Muscle layer of colon (tissue), 2 donors: Measurements from ENCODE around the gene PRRT2.

Experiments used
- H3K27ac ChIP-seq: one replicate; pipeline ENCODE4 v1.7.0; 2013; ENCODE audit warnings: low read depth, mild to moderate bottlenecking, low read length, moderate library complexity
- H3K27me3 ChIP-seq, 2 donors: one replicate each; pipeline ENCODE4 v1.7.0; 2013; ENCODE audit warnings: low read length in 2 of 2, mild to moderate bottlenecking in 2 of 2; ENCODE audit not compliant: insufficient read depth in 2 of 2, control insufficient read depth in 1 of 2
- H3K36me3 ChIP-seq: one replicate; pipeline ENCODE4 v1.7.0; 2013; ENCODE audit warnings: mild to moderate bottlenecking, low read length; ENCODE audit not compliant: insufficient read depth
- H3K4me1 ChIP-seq: one replicate; pipeline ENCODE4 v1.7.0; 2013; ENCODE audit warnings: mild to moderate bottlenecking, low read length; ENCODE audit not compliant: insufficient read depth
- H3K4me3 ChIP-seq, 2 donors: one replicate each; pipeline ENCODE4 v1.7.0; 2013; ENCODE audit warnings: low read length in 2 of 2, low read depth in 1 of 2, mild to moderate bottlenecking in 1 of 2, moderate library complexity in 1 of 2
- H3K9ac ChIP-seq: one replicate; pipeline ENCODE4 v1.7.0; 2013; ENCODE audit warnings: low read length
- H3K9me3 ChIP-seq: one replicate; pipeline ENCODE4 v1.7.0; 2013; ENCODE audit warnings: mild to moderate bottlenecking, low read length
- donor health status: abdominal sarcoma.
- donor health status: Adenocarcinoma of cecum.

The PRRT2 gene

DNA sequence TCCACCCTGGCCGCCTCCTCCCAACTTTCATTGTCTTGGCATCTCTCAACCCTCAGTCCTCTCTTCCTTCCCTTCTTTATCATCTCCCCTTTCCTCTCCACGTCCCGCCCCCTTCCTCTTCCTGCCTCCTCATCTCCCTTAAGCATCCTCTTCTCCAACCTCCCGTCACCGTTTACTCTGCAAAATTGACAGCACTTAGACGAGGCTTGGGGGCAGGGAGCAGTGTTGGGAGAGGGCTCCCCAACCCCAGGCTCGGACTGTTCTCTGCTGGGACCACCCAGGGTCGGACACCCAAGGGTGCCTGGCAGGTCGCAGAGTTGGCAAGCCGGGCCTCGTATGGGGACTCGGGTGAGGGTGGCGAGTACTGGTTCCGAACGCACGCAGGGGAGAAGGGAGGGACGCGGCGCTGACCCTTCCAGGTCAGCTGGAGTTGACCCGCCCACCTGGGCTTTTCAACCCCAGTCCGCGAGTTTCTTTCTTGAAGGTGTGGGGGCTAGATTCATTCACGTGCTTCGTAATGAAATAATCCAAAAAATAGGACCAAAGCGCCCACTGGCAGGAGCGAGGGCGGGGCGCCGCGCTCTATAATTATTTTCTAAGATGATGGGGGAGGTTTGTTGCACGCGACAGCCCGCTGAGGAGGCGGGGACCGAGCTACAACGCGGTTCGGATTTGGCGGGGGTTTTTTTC, 3.2 kb downstream of the PRRT2 start:
- no peak overlapping the region for H3K9ac ChIP-seq
- no peaks in the 10 kb centered on the region for H3K27me3 ChIP-seq
- peaks cover 21% of the 10 kb centered on the region for H3K36me3 ChIP-seq
- H3K4me3 ChIP-seq, result peak overlapping the region; percentile 29 to 53
- H3K4me1 ChIP-seq, result peaks cover 60% of the 10 kb centered on the region
- peak overlapping the region; percentile 81 for H3K27ac ChIP-seq
- no peaks in the 10 kb centered on the region for H3K9me3 ChIP-seq

DNA sequence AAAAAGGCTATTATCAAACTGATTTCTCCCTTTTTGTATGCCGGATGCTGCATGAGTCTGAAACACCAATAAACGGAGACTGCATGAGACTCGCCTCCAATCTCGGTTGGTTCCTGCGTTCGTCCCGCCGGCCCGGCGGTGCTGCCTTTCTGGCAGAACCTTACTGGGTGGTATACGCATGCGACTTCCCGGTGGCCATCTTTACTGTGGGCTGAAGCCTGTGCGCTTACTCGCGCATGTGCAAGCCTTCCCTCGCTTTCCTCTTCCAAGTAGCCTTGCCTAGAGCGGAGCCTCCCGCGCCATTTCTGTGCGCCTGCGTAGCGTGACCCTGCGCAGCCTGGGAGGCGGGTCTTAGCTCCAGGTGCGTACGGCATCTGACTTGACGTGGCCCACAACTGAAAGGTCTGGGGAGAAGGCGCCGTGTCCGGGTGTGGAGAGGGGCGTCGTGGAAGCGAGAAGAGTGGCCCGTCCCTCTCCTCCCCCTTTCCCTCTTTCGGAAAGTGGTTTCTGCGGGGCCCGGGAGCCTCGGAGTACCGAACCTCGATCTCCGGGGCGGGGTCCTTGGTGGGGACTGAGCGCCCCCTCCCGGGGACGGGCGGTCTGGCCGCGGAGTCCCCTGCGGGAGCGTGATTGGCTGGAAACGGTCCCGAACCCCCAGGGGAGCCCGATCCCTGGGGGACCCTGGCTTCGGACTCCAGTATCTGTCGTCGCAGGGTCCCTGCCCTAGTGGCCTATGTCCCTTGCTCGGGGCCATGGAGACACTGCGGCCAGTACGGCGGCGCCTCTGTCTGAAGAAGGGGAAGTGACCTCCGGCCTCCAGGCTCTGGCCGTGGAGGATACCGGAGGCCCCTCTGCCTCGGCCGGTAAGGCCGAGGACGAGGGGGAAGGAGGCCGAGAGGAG, 4.0 kb downstream of the PRRT2 start, which contains the start of gene PAGR1:
TSS of gene PAGR1 (plus strand) at position 360 of the 901 bp plus-strand sequence. CDS start at position 734, 374 bp downstream.
- H3K9ac ChIP-seq, result peak within 1 kb of the TSS; percentile 74
- H3K27ac ChIP-seq, result peak within 1 kb of the TSS; percentile 97
- peak within 1 kb of the TSS; percentile 73 to 77 for H3K4me3 ChIP-seq
- H3K36me3 ChIP-seq, result peaks cover 19% of the 10 kb centered on the region
- no peaks in the 10 kb centered on the region for H3K9me3 ChIP-seq
- peaks cover 53% of the 10 kb centered on the region for H3K4me1 ChIP-seq
- H3K27me3 ChIP-seq, result no peaks in the 10 kb centered on the region

DNA sequence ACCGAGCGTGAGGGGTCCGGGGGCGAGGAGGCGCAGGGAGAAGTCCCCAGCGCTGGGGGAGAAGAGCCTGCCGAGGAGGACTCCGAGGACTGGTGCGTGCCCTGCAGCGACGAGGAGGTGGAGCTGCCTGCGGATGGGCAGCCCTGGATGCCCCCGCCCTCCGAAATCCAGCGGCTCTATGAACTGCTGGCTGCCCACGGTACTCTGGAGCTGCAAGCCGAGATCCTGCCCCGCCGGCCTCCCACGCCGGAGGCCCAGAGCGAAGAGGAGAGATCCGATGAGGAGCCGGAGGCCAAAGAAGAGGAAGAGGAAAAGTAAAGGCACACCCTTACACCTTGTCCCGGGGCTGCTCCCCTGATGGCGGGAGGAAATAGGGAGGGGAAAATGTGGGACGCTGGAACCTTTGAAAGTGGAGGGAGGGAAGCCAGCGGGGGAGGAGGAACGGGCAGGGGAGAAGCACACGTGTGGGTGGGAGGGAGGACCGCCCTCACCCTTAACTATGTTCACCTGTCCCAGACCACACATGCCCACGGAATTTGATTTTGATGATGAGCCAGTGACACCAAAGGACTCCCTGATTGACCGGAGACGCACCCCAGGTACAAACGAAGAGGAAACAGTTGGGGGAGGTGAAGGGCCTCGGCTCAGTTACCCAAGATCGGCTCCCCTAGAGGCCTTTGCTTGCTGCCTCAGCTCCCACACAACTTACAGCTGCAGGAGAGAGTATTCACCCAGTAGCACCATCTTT, 4.9 kb downstream of the PRRT2 start:
- H3K4me1 ChIP-seq, result peaks cover 60% of the 10 kb centered on the region
- H3K9me3 ChIP-seq, result no peaks in the 10 kb centered on the region
- H3K36me3 ChIP-seq, result peaks cover 19% of the 10 kb centered on the region
- H3K9ac ChIP-seq, result peak overlapping the region; percentile 74
- peak overlapping the region; percentile 97 for H3K27ac ChIP-seq
- H3K27me3 ChIP-seq, result no peaks in the 10 kb centered on the region
- H3K4me3 ChIP-seq, result peak overlapping the region; percentile 73 to 77

DNA sequence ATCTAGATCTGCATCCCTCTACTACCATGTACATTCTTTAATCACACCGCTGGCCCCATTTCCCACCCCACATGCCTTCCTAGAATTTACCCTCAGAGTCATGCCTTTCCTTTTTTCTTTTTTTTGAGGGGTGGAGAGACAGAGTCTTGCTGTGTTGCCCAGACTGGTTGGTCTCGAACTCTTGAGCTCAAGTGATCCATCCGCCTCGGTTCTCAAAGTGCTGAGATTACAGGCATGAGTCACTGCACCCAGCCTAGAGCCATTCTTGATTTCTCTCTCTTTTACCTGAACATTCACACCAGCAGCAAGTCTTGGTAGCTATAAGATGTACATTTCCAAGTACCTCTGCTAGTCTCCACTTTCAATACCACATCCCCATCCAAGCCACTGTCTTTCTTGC, 6.1 kb downstream of the PRRT2 start:
- H3K36me3 ChIP-seq, result peaks cover 19% of the 10 kb centered on the region
- peaks cover 66% of the 10 kb centered on the region for H3K4me1 ChIP-seq
- no peaks in the 10 kb centered on the region for H3K9me3 ChIP-seq
- no peaks in the 10 kb centered on the region for H3K27me3 ChIP-seq
- no peak overlapping the region for H3K4me3 ChIP-seq
- no peak overlapping the region for H3K27ac ChIP-seq
- H3K9ac ChIP-seq, result no peak overlapping the region

DNA sequence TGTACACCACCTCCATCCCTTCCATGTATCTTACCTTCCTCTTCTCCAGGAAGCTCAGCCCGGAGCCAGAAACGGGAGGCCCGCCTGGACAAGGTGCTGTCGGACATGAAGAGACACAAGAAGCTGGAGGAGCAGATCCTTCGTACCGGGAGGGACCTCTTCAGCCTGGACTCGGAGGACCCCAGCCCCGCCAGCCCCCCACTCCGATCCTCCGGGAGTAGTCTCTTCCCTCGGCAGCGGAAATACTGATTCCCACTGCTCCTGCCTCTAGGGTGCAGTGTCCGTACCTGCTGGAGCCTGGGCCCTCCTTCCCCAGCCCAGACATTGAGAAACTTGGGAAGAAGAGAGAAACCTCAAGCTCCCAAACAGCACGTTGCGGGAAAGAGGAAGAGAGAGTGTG, 7.5 kb downstream of the PRRT2 start:
- Histone ChIP-seq H3K27ac (no peak overlapping the region), H3K9ac (no peak overlapping the region)

DNA sequence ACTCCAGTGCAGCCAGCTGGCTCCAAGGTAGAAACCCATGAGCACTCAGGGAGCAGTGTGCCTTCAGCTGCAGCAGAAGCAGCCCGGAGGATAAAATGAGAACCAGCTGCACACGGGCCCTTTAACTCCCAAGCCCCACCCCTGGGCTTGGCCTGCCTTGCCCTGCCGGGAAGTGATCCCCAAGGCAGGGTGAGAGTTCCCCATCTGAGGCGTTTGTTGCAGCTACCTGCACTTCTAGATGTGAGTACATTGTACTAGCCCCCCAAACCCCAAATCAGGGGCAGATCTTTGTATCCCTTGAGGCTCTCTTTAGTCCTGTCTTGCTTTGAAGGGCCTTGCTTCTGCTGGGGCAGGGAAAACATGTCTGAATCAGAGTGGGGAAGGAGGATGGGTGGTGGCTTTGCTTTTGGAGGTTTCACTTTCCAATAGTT, 8.3 kb downstream of the PRRT2 start, which contains the start of gene MVP:
TSS of gene MVP (plus strand) at position 192 of the 431 bp plus-strand sequence. CDS start 10,088 bp downstream, outside the sequence.
- H3K4me1 ChIP-seq, result peaks cover 60% of the 10 kb centered on the region
- peak within 1 kb of the TSS; percentile 92 to 96 for H3K4me3 ChIP-seq
- H3K36me3 ChIP-seq, result peaks cover 19% of the 10 kb centered on the region
- H3K9me3 ChIP-seq, result no peaks in the 10 kb centered on the region
- peak within 1 kb of the TSS; percentile 99 for H3K27ac ChIP-seq
- H3K9ac ChIP-seq, result peak within 1 kb of the TSS; percentile 94
- H3K27me3 ChIP-seq, result no peaks in the 10 kb centered on the region

More for the DNA sequence above, 7.5 kb downstream of the PRRT2 start:
- Histone ChIP-seq H3K36me3 (peaks cover 19% of the 10 kb centered on the region), H3K4me1 (peaks cover 60% of the 10 kb centered on the region), H3K27me3 (no peaks in the 10 kb centered on the region), H3K9me3 (no peaks in the 10 kb centered on the region), H3K4me3 (no peak overlapping the region)

DNA sequence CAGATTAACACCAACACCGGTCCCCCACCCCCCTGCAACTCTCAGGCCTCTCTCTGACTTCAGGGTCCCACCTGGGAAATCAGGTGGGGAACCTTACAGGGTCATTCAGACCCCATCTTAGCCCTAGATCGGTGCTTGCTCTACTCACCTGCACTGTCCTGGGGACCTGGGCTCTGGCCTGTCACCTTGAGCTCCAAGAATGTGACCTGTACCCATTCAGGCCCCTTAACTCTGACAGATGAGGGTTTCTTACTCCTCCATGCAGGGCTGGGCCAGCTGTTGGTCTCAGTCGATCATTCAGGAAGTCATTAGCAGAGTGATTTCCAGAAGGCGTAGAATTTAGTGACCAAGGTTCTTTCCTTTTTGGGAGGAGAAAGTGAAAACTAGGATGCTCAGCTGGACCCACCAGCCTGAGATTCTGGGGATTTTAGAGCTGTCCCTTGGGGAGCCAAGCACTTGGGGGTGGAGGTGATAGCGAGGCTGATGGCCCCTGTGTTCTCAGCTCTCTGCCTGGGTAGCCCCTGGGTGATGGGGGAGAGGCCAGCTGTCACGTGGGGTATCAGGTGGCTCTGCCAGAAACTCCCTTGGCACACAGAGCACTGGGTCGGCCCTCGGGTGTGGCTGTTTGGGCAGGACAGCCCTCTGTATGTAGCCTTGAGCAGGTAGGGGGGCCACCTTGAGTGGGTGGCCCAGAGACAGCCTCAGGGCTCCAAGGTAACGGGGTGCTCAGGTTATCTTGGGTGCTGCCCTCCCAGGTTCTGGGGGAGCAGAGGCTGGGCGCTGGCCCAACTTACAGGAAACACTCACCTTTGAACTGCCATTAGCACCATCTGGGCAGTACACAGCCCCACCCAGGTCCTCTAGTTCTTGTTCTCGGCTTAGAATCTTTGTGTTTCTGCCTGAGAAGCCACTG, 9.0 kb downstream of the PRRT2 start:
- Histone ChIP-seq H3K4me3 (peak overlapping the region; percentile 92 to 96), H3K9me3 (no peaks in the 10 kb centered on the region), H3K36me3 (peaks cover 19% of the 10 kb centered on the region), H3K27ac (peak overlapping the region; percentile 99), H3K4me1 (peaks cover 66% of the 10 kb centered on the region), H3K9ac (peak overlapping the region; percentile 94), H3K27me3 (no peaks in the 10 kb centered on the region)

DNA sequence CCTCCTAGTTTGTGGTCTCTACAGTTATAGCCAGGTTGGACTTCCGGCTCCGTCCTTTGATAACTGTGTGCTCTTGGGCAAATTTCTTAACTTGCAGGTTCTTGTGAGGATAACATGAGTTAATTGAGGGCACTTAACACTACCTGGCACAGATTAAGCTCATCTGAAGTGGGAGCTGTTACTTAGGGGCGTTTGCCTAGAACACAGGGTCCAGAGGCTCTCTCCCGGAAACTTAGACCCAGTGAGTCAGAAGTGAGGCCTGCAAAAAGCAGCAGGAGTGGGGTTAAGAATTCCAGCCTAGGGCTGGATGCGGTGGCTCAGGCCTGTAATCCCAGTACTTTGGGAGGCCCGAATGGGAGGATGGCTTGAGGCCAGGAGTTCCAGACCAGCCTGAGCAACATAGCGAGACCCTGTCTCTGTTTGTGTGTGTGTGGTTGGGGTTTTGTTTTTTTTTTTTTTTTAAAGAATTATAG, 9.7 kb downstream of the PRRT2 start:
- H3K4me1 ChIP-seq, result peaks cover 69% of the 10 kb centered on the region
- peaks cover 19% of the 10 kb centered on the region for H3K36me3 ChIP-seq
- peak overlapping the region; percentile 99 for H3K27ac ChIP-seq
- H3K9me3 ChIP-seq, result no peaks in the 10 kb centered on the region
- H3K9ac ChIP-seq, result peak overlapping the region; percentile 94
- H3K4me3 ChIP-seq, result peak overlapping the region; percentile 92 to 96
- no peaks in the 10 kb centered on the region for H3K27me3 ChIP-seq

DNA sequence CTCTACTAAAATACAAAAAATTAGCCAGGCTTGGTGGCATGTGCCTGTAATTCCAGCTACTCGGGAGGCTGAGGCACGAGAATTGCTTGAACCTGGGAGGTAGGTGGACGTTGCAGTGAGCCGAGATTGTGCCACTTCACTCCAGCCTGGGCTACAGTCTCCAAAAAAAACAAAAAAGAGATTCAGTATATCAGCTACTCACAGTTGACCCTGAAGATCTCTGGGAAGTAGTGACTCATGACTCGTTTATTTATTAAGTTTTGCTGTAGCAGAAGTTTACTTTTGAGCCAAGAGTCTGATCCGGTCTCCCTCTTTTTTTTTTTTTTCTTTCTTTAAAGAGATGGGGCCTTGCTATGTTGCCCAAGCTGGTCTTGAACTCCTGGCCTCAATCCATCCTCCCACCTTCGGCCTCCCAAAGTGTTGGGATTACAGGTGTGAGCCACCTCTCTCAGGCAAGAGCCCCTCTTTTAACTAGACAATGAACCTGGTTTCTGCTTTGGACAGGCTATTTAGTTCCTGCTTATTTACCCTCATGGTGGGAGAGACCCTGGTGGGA, 12.7 kb downstream of the PRRT2 start:
- Histone ChIP-seq H3K4me3 (peak overlapping the region in 1 of 2 donors; percentile 25), H3K36me3 (peaks cover under 1% of the 10 kb centered on the region), H3K4me1 (peaks cover 56% of the 10 kb centered on the region), H3K27ac (no peak overlapping the region), H3K27me3 (no peaks in the 10 kb centered on the region), H3K9ac (peak overlapping the region; percentile 1), H3K9me3 (no peaks in the 10 kb centered on the region)
